Ramos (cell line): ENCODE measurements around the gene TMEM109.

Source experiments
- in situ Hi-C: fragments of 300-500 bp; cut with MboI; formaldehyde crosslinking; loops from one replicate; pipeline ENCODE4 v1.14.3; 2022; ENCODE audit warnings: low sequenced_read_pairs; ENCODE audit not compliant: unreplicated experiment

TMEM109 gene

GRCh38 chr11:60923326-60923725 lies 9.4 kb downstream of the TMEM109 start:
- in situ Hi-C loops: loop anchor here (25.0 kb wide), 2 partner anchors 461 to 1811 kb away; partner anchors contain the start of genes FAM111B and MS4A1

- in situ Hi-C loops: loop anchor here (25.0 kb wide), 2 partner anchors 461 to 1811 kb away; partner anchors contain the start of genes FAM111B and MS4A1
Measured at GRCh38 chr11:60923800-60924109, 9.8 kb downstream of the TMEM109 start.

GRCh38 chr11:60924110-60924905 lies 10.3 kb downstream of the TMEM109 start, which contains the start of gene TMEM132A:
Gene TMEM132A, plus strand, starts transcription at chr11:60924460. Its CDS starts 174 bp downstream, at chr11:60924634.
- in situ Hi-C loops: loop anchor here (25.0 kb wide), 2 partner anchors 462 to 1812 kb away; partner anchors contain the start of genes FAM111B and MS4A1

- in situ Hi-C loops: loop anchor here (25.0 kb wide), 2 partner anchors 463 to 1813 kb away; partner anchors contain the start of genes FAM111B and MS4A1
Measured at GRCh38 chr11:60924906-60925853, 11.2 kb downstream of the TMEM109 start.

- in situ Hi-C loops: no loop called here
Measured at GRCh38 chr11:60925868-60926267, 11.9 kb downstream of the TMEM109 start.

GRCh38 chr11:60926500-60926899 lies 12.5 kb downstream of the TMEM109 start:
- in situ Hi-C loops: no loop called here

- in situ Hi-C loops: no loop called here
Measured at GRCh38 chr11:60927061-60927592, 13.2 kb downstream of the TMEM109 start.

GRCh38 chr11:60927600-60927999 lies 13.6 kb downstream of the TMEM109 start:
- in situ Hi-C loops: no loop called here

- in situ Hi-C loops: no loop called here
Measured at GRCh38 chr11:60928563-60929001, 14.6 kb downstream of the TMEM109 start.

GRCh38 chr11:60929764-60930163 lies 15.8 kb downstream of the TMEM109 start:
- in situ Hi-C loops: no loop called here

- in situ Hi-C loops: no loop called here
Measured at GRCh38 chr11:60930394-60930793, 16.4 kb downstream of the TMEM109 start.

- in situ Hi-C loops: no loop called here
Measured at GRCh38 chr11:60931917-60932316, 18.0 kb downstream of the TMEM109 start.

GRCh38 chr11:60932605-60933356 lies 18.8 kb downstream of the TMEM109 start:
- in situ Hi-C loops: no loop called here

- in situ Hi-C loops: no loop called here
Measured at GRCh38 chr11:60933416-60934123, 19.6 kb downstream of the TMEM109 start.

- in situ Hi-C loops: no loop called here
Measured at GRCh38 chr11:60934124-60934789, 20.3 kb downstream of the TMEM109 start.

GRCh38 chr11:60934790-60935605 lies 21.0 kb downstream of the TMEM109 start:
- in situ Hi-C loops: no loop called here

GRCh38 chr11:60935676-60936442 lies 21.9 kb downstream of the TMEM109 start:
- in situ Hi-C loops: no loop called here
